DND-41 (cell line): ENCODE results near the gene DLG2.
"Not testable (repeated sequence)": the region's sequence is repeated elsewhere in the genome, so short reads cannot be mapped to it uniquely, and the experiment has no call there.

Experiments used
- ATAC-seq: fragments of 200-7000 bp; cut with Tn5 transposase; 3 replicates; pipeline ENCODE4 v1.9.1; 2021; ENCODE audit warnings: low read depth; ENCODE audit not compliant: insufficient read depth
- DNase-seq: peaks from one replicate; pipeline ENCODE4 v3.0.0-alpha.2; 2020
- H2AFZ ChIP-seq: 2 replicates; pipeline ENCODE4 v1.6.0; 2012; ENCODE audit warnings: low read depth, low read length
- H3K27ac ChIP-seq: 2 replicates; pipeline ENCODE4 v1.5.1; 2012; ENCODE audit warnings: low read length, inconsistent platforms
- H3K27me3 ChIP-seq: fragments of 200-600 bp; sonication (generic); 2 replicates; pipeline ENCODE4 v1.6.0; 2012; ENCODE audit warnings: low read length, mild to moderate bottlenecking, inconsistent platforms; ENCODE audit not compliant: insufficient read depth, poor library complexity
- H3K36me3 ChIP-seq: 2 replicates; pipeline ENCODE4 v1.5.1; 2012; ENCODE audit warnings: low read length, inconsistent platforms; ENCODE audit not compliant: insufficient read depth
- H3K4me1 ChIP-seq: 2 replicates; pipeline ENCODE4 v1.5.1; 2012; ENCODE audit warnings: mild to moderate bottlenecking, low read length; ENCODE audit not compliant: insufficient read depth
- H3K4me2 ChIP-seq: 2 replicates; pipeline ENCODE4 v1.6.0; 2012; ENCODE audit warnings: mild to moderate bottlenecking, moderate library complexity, low read length, inconsistent platforms; ENCODE audit not compliant: insufficient read depth
- H3K4me3 ChIP-seq, 2 experiments: fragments of 200-600 bp in 1 of 2; shearing (Covaris generic) in 1 of 2; 2 replicates each; pipeline ENCODE4 v1.5.1; 2012 to 2016; ENCODE audit warnings: inconsistent platforms in 2 of 2, low read length in 2 of 2, mild to moderate bottlenecking in 2 of 2, low read depth in 1 of 2, moderate library complexity in 1 of 2
- H3K79me2 ChIP-seq: 2 replicates; pipeline ENCODE4 v1.6.0; 2012; ENCODE audit warnings: low read length, inconsistent platforms; ENCODE audit not compliant: insufficient read depth
- H3K9ac ChIP-seq: 2 replicates; pipeline ENCODE4 v1.6.0; 2012; ENCODE audit warnings: low read depth, mild to moderate bottlenecking, inconsistent platforms, low read length, moderate library complexity
- H3K9me3 ChIP-seq: 2 replicates; pipeline ENCODE4 v1.5.1; 2012; ENCODE audit warnings: low read length, moderate library complexity, mild to moderate bottlenecking, inconsistent platforms; ENCODE audit not compliant: insufficient read depth, severe bottlenecking
- H4K20me1 ChIP-seq: 2 replicates; pipeline ENCODE4 v1.6.0; 2012; ENCODE audit warnings: low read length; ENCODE audit not compliant: insufficient read depth
- CTCF ChIP-seq: IDR thresholded peaks from 2 replicates; pipeline ENCODE4 v1.5.1; 2012; ENCODE audit warnings: borderline replicate concordance, low read length, moderate library complexity, mild to moderate bottlenecking; ENCODE audit not compliant: poor library complexity, severe bottlenecking; ENCODE audit errors: extremely low read depth
- EZH2 ChIP-seq: IDR thresholded peaks from 3 replicates; pipeline ENCODE4 v1.6.1; 2012; ENCODE audit warnings: borderline replicate concordance, low read depth, mild to moderate bottlenecking, moderate library complexity, low read length, inconsistent platforms; ENCODE audit not compliant: severe bottlenecking

The DLG2 gene

GRCh38 chr11:85347291-85347690 lies 279.9 kb downstream of the DLG2 start:
- no peaks in the 10 kb centered on the region for H4K20me1 ChIP-seq
- no peak overlapping the region for H3K4me3 ChIP-seq
- TF ChIP-seq CTCF (no peak), EZH2 (no peak)
- H3K36me3 ChIP-seq = no peaks in the 10 kb centered on the region
- H3K79me2 ChIP-seq = no peaks in the 10 kb centered on the region
- H3K4me1 ChIP-seq = no peaks in the 10 kb centered on the region
- no peaks in the 10 kb centered on the region for H3K27me3 ChIP-seq
- H3K4me2 ChIP-seq = no peak overlapping the region
- no peak overlapping the region for H2AFZ ChIP-seq
- no peak overlapping the region for H3K9ac ChIP-seq
- no peak overlapping the region for H3K27ac ChIP-seq
- no peaks in the 10 kb centered on the region for H3K9me3 ChIP-seq
- DNase-seq (no peak), ATAC-seq (no peak)

- no peaks in the 10 kb centered on the region for H3K27me3 ChIP-seq
- H3K27ac ChIP-seq = no peak overlapping the region
- no peak for TF ChIP-seq EZH2
- no peak overlapping the region for H3K9ac ChIP-seq
- H3K36me3 ChIP-seq = no peaks in the 10 kb centered on the region
- no peaks in the 10 kb centered on the region for H3K4me1 ChIP-seq
- H2AFZ ChIP-seq = no peak overlapping the region
- no peaks in the 10 kb centered on the region for H4K20me1 ChIP-seq
- ATAC-seq (no peak), DNase-seq (no peak)
- no peaks in the 10 kb centered on the region for H3K79me2 ChIP-seq
- no peak overlapping the region for H3K4me3 ChIP-seq
- H3K9me3 ChIP-seq = no peaks in the 10 kb centered on the region
- no peak overlapping the region for H3K4me2 ChIP-seq
These were observed 280.7 kb downstream of the DLG2 start for GRCh38 chr11:85346484-85346883.

- not testable (repeated sequence) for DNase-seq, ATAC-seq, H3K79me2 ChIP-seq, H3K36me3 ChIP-seq, H3K4me2 ChIP-seq, H3K27me3 ChIP-seq, H3K27ac ChIP-seq, H3K4me3 ChIP-seq, H3K9me3 ChIP-seq, H4K20me1 ChIP-seq, H2AFZ ChIP-seq, H3K9ac ChIP-seq, H3K4me1 ChIP-seq
These were observed 286.3 kb downstream of the DLG2 start for GRCh38 chr11:85340846-85341245.

- H4K20me1 ChIP-seq = no peaks in the 10 kb centered on the region
- no peak overlapping the region for H3K27ac ChIP-seq
- no peaks in the 10 kb centered on the region for H3K9me3 ChIP-seq
- no peaks in the 10 kb centered on the region for H3K36me3 ChIP-seq
- no peak overlapping the region for H3K4me3 ChIP-seq
- H3K9ac ChIP-seq = no peak overlapping the region
- DNase-seq (no peak), ATAC-seq (no peak)
- H3K79me2 ChIP-seq = no peaks in the 10 kb centered on the region
- no peak for TF ChIP-seq CTCF
- no peak for TF ChIP-seq EZH2
- H3K4me1 ChIP-seq = no peaks in the 10 kb centered on the region
- no peak overlapping the region for H2AFZ ChIP-seq
- no peak overlapping the region for H3K4me2 ChIP-seq
- no peaks in the 10 kb centered on the region for H3K27me3 ChIP-seq
These were observed 308.6 kb downstream of the DLG2 start for GRCh38 chr11:85318573-85318972.

- DNase-seq (no peak), ATAC-seq (no peak)
- no peak overlapping the region for H3K4me3 ChIP-seq
- no peak overlapping the region for H3K27ac ChIP-seq
- no peak overlapping the region for H3K9ac ChIP-seq
- no peaks in the 10 kb centered on the region for H3K27me3 ChIP-seq
- TF ChIP-seq EZH2 (no peak), CTCF (no peak)
- no peaks in the 10 kb centered on the region for H3K4me1 ChIP-seq
- H3K9me3 ChIP-seq = no peaks in the 10 kb centered on the region
- H2AFZ ChIP-seq = no peak overlapping the region
- H3K36me3 ChIP-seq = no peaks in the 10 kb centered on the region
- H3K79me2 ChIP-seq = no peaks in the 10 kb centered on the region
- no peaks in the 10 kb centered on the region for H4K20me1 ChIP-seq
- H3K4me2 ChIP-seq = no peak overlapping the region
These were observed 310.2 kb downstream of the DLG2 start for GRCh38 chr11:85316967-85317366.
